Endodermal cell (in vitro differentiated cells): ENCODE results near the gene AGBL1. TPM values are rescaled to one million over a fixed set of nuclear protein-coding genes. Genes with fewer than 3 reads are reported as not detected.

Experiments
- DNase-seq: peaks from one replicate; pipeline ENCODE4 v3.0.0-alpha.2; 2017
- H3K27ac ChIP-seq: 2 replicates; pipeline ENCODE4 v1.5.1; 2013; ENCODE audit warnings: mild to moderate bottlenecking, low read depth, low read length, moderate library complexity
- H3K27me3 ChIP-seq: 2 replicates; pipeline ENCODE4 v1.6.1; 2013; ENCODE audit warnings: mild to moderate bottlenecking, low read length, moderate library complexity; ENCODE audit not compliant: insufficient read depth, control insufficient read depth, poor library complexity, severe bottlenecking
- H3K36me3 ChIP-seq: 2 replicates; pipeline ENCODE4 v1.7.0; 2013; ENCODE audit warnings: mild to moderate bottlenecking, low read length, moderate library complexity; ENCODE audit not compliant: control insufficient read depth, insufficient read depth
- H3K4me1 ChIP-seq: one replicate; pipeline ENCODE4 v1.7.0; 2013; ENCODE audit warnings: low read length; ENCODE audit not compliant: control insufficient read depth, insufficient read depth
- H3K4me3 ChIP-seq: 2 replicates; pipeline ENCODE4 v1.5.1; 2013; ENCODE audit warnings: mild to moderate bottlenecking, low read length, moderate library complexity
- H3K9ac ChIP-seq: 2 replicates; pipeline ENCODE4 v1.6.1; 2013; ENCODE audit warnings: mild to moderate bottlenecking, low read length, moderate library complexity; ENCODE audit not compliant: poor library complexity, severe bottlenecking; ENCODE audit errors: extremely low read depth
- H3K9me3 ChIP-seq: 2 replicates; pipeline ENCODE4 v1.6.1; 2013; ENCODE audit warnings: mild to moderate bottlenecking, low read length, moderate library complexity; ENCODE audit not compliant: control insufficient read depth
- H3K27ac Mint-ChIP-seq: 2 replicates; pipeline ENCODE4 v1.8.0; 2020; ENCODE audit warnings: mixed read lengths
- H3K27me3 Mint-ChIP-seq: 2 replicates; pipeline ENCODE4 v1.8.0; 2021; ENCODE audit warnings: mild to moderate bottlenecking, mixed read lengths; ENCODE audit not compliant: insufficient read depth
- H3K36me3 Mint-ChIP-seq: 2 replicates; pipeline ENCODE4 v1.8.0; 2020; ENCODE audit warnings: low read depth, mixed read lengths
- H3K4me1 Mint-ChIP-seq: 2 replicates; pipeline ENCODE4 v1.8.0; 2020; ENCODE audit warnings: mixed read lengths
- H3K4me3 Mint-ChIP-seq: 2 replicates; pipeline ENCODE4 v1.8.0; 2020; ENCODE audit warnings: mild to moderate bottlenecking, moderate library complexity, mixed read lengths
- H3K9me3 Mint-ChIP-seq: 2 replicates; pipeline ENCODE4 v1.8.0; 2020; ENCODE audit warnings: mild to moderate bottlenecking, mixed read lengths
- WGBS, 2 experiments: methylation state at CpG; one replicate each; pipeline versions ENCODE4 v1.1.5 to v1.1.7; 2013; ENCODE audit warnings: missing lambda C conversion rate in 2 of 2, mixed read lengths in 1 of 2; ENCODE audit not compliant: insufficient coverage in 1 of 2, insufficient read length in 1 of 2; 5-methylcytosine and 5-hydroxymethylcytosine counted together
- total RNA-seq, 2 donors: library from RNA; stranded (reverse); fragmentation: NEBNext Ultra II Directional in 1 of 2; extraction: Animal tissue kit (Norgen Biotek cat#: 25700) in 1 of 2; gene quantifications; 2 replicates in 1 of 2; 3 replicates in 1 of 2; pipeline ENCODE4 v1.2.1, GENCODE V29; 2021
- TF ChIP-seq, protein P1 (sequence below): fragments of 200-600 bp; sonication (generic); conservative IDR thresholded peaks from 2 replicates; pipeline ENCODE4 v1.5.0; 2021; ENCODE audit warnings: antibody characterized with exemption, mild to moderate bottlenecking

The AGBL1 gene
- total RNA-seq, 2 donors from 2014 or later, result 0.07 to 0.11 TPM

DNA sequence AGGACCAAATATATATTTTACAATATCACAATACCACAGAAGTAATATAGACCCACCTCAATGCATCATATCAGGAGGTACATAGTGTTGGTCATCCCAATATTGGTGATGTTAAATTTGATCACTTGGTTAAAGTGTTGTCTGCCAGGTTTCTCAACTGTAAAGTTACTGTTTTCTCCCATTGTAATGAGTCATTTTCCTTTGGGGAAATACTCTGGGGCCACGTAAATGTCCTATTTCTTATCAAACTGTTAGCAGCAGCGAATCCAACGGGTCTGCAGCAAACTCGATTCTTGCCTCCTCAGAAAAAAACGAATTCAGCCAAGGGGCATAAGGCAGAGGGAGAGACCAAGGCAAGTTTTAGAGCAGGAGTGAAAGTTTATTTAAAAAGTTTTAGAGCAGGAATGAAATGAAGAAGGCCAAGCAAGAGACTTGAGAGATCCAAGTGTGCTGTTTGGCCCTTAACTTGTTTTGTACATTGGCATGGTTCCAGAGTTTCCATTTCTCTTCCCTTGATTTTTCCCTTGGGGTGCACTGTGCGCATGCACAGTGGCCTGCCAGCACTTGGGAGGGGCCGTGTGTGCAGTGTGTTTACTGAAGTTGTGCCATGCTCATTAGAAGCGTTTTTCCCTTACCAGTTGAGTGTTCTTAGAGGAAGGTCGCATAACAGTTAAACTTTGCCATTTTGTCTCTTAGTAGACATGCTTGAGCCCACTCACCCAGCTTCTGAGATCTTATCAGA lies 512.5 kb downstream of the AGBL1 start:
- H3K27me3 Mint-ChIP-seq, result no peaks in the 10 kb centered on the region
- no peak overlapping the region for H3K27ac Mint-ChIP-seq

DNA sequence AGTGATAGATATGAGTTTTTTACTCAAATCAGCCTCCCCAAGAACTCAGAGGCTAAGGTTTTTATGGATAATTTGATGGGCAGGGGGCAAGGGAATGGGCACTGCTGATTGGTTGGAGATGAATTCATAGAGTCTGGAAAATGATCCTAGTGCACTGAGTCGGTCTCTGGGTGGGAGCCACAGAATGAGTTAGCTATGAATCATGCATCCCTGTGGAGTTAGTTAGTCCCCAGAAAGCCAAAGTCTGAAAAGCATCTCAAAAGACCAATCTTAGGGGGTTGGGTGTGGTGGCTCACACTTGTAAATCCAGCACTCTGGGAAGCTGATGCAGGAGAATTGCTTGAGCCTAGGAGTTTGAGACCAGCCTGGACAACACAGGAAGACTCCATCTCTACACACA lies 516.1 kb downstream of the AGBL1 start:
- no peak for DNase-seq
- Mint-ChIP-seq H3K27me3 (no peaks in the 10 kb centered on the region), H3K4me1 (peaks cover 4% of the 10 kb centered on the region)

More for the DNA sequence above, 512.5 kb downstream of the AGBL1 start:
- no peak overlapping the region for H3K4me3 Mint-ChIP-seq
- H3K9ac ChIP-seq, result no peak overlapping the region
- no peaks in the 10 kb centered on the region for H3K36me3 ChIP-seq
- H3K4me1 Mint-ChIP-seq, result peaks cover 13% of the 10 kb centered on the region
- 76 to 86% methylated on average over 7 to 9 of the region's 9 CpGs for WGBS, 2 experiments
- peaks cover 44% of the 10 kb centered on the region for H3K9me3 ChIP-seq
- TF ChIP-seq, protein P1, sequence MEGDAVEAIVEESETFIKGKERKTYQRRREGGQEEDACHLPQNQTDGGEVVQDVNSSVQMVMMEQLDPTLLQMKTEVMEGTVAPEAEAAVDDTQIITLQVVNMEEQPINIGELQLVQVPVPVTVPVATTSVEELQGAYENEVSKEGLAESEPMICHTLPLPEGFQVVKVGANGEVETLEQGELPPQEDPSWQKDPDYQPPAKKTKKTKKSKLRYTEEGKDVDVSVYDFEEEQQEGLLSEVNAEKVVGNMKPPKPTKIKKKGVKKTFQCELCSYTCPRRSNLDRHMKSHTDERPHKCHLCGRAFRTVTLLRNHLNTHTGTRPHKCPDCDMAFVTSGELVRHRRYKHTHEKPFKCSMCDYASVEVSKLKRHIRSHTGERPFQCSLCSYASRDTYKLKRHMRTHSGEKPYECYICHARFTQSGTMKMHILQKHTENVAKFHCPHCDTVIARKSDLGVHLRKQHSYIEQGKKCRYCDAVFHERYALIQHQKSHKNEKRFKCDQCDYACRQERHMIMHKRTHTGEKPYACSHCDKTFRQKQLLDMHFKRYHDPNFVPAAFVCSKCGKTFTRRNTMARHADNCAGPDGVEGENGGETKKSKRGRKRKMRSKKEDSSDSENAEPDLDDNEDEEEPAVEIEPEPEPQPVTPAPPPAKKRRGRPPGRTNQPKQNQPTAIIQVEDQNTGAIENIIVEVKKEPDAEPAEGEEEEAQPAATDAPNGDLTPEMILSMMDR, result no peak
- no peaks in the 10 kb centered on the region for H3K4me1 ChIP-seq
- no peak overlapping the region for H3K4me3 ChIP-seq
- no peak overlapping the region for H3K27ac ChIP-seq
- H3K9me3 Mint-ChIP-seq, result peaks cover 46% of the 10 kb centered on the region
- DNase-seq, result no peak
- no peaks in the 10 kb centered on the region for H3K27me3 ChIP-seq
- H3K36me3 Mint-ChIP-seq, result peaks cover 6% of the 10 kb centered on the region

DNA sequence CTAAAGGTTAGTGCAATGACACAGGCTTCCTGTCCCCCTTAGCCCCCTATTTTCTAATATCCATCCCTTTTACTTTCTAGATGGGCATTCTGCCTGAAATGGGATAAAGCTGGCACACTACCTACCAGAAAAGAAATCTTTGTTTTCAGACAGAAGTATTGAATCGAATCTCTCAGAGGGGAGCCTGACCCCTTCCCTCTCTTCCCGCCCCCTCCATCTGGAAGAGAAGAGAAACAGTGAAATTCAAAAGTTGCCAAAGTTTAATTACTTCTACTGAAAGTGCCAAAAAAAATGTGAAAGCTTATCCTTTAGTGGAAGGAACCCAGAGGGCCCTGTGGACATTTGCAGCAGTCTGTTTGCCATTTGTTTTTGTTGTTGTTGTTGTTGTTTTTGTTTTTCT lies 523.8 kb downstream of the AGBL1 start:
- Mint-ChIP-seq H3K36me3 (no peaks in the 10 kb centered on the region), H3K27ac (no peak overlapping the region), H3K4me3 (no peak overlapping the region), H3K27me3 (no peaks in the 10 kb centered on the region), H3K4me1 (no peaks in the 10 kb centered on the region), H3K9me3 (peaks cover 2% of the 10 kb centered on the region)
- no peaks in the 10 kb centered on the region for H3K27me3 ChIP-seq
- H3K4me1 ChIP-seq, result no peaks in the 10 kb centered on the region
- no peak overlapping the region for H3K27ac ChIP-seq
- no peak for DNase-seq
- H3K9ac ChIP-seq, result no peak overlapping the region
- H3K36me3 ChIP-seq, result no peaks in the 10 kb centered on the region
- WGBS, 2 experiments, result 95% methylated on average over 2 of the region's 2 CpGs; no CpG with 5 or more reads in 1 of the 2 experiments
- no peak overlapping the region for H3K4me3 ChIP-seq
- TF ChIP-seq, protein P1, result no peak
- no peaks in the 10 kb centered on the region for H3K9me3 ChIP-seq

More for the DNA sequence above, 516.1 kb downstream of the AGBL1 start:
- Mint-ChIP-seq H3K4me3 (no peak overlapping the region), H3K9me3 (peaks cover 39% of the 10 kb centered on the region), H3K27ac (no peak overlapping the region), H3K36me3 (peaks cover 6% of the 10 kb centered on the region)
- Histone ChIP-seq H3K27ac (no peak overlapping the region), H3K4me1 (no peaks in the 10 kb centered on the region), H3K9me3 (peaks cover 35% of the 10 kb centered on the region), H3K27me3 (no peaks in the 10 kb centered on the region), H3K36me3 (no peaks in the 10 kb centered on the region), H3K4me3 (no peak overlapping the region), H3K9ac (no peak overlapping the region)
- TF ChIP-seq, protein P1, result no peak
- WGBS, 2 experiments, result 80 to 100% methylated on average over 1 of the region's 1 CpG
